K562 (cell line): Measurements from ENCODE around the gene KRTCAP2. TPM values are rescaled to one million over a fixed set of nuclear protein-coding genes. Genes with fewer than 3 reads are reported as not detected.

Experiments
- ATAC-seq: fragments of 200-7000 bp; cut with Tn5 transposase; 3 replicates; pipeline ENCODE4 v1.9.1; 2020; ENCODE audit warnings: moderate library complexity
- BruUV-seq: library from RNA; stranded (reverse); fragments of 400-500 nt; replicated peaks from 2 replicates; lab custom pipeline; 2021; lab: Mats Ljungman, UMichigan
- CTCF ChIA-PET: fragments of 300-600 bp; formaldehyde crosslinking; extraction: SDS; loops from one replicate; lab custom pipeline; 2021; ENCODE audit warnings: low intra/inter-chr PET ratio; lab: Yijun Ruan, JAX
- POLR2A ChIA-PET: fragments of 300-600, 350-650 bp; sonication (Branson Sonifier 250); formaldehyde crosslinking; extraction: SDS; loops from one replicate; lab custom pipeline; 2021; ENCODE audit warnings: antibody characterized with exemption, inconsistent platforms; lab: Yijun Ruan, JAX
- DNase-seq, 4 experiments: peaks; one replicate each; pipeline versions ENCODE4 v3.0.0 to v3.0.0-alpha.2; 2011 to 2018; ENCODE audit warnings: low spot score in 3 of 4, mixed read lengths in 3 of 4; ENCODE audit errors: extremely low read depth in 1 of 4
- FAIRE-seq: peaks from 2 replicates; lab custom pipeline; 2011; peaks lifted over from hg19 to GRCh38; lab: Jason Lieb, UNC
- H2AFZ ChIP-seq: 2 replicates; pipeline ENCODE4 v1.6.0; 2011; ENCODE audit warnings: low read depth, low read length, control low read depth, inconsistent platforms
- H3K27ac ChIP-seq: fragments of 200-600 bp; 3 replicates; pipeline ENCODE4 v1.8.0; 2011; ENCODE audit warnings: low read depth, mild to moderate bottlenecking, control low read depth, inconsistent platforms, low read length, moderate library complexity, mixed read lengths; ENCODE audit errors: extremely low read depth
- H3K27me3 ChIP-seq, 2 experiments: fragments of 300-600 bp in 1 of 2; 2 replicates in 1 of 2; 3 replicates in 1 of 2; pipeline versions ENCODE4 v1.6.0 to v1.8.0; 2011; ENCODE audit warnings: inconsistent platforms in 2 of 2, low read length in 2 of 2, mild to moderate bottlenecking in 1 of 2, mixed read lengths in 1 of 2, moderate library complexity in 1 of 2; ENCODE audit not compliant: control insufficient read depth in 2 of 2, insufficient read depth in 2 of 2
- H3K36me3 ChIP-seq: fragments of 300-600 bp; 3 replicates; pipeline ENCODE4 v1.8.0; 2011; ENCODE audit warnings: mild to moderate bottlenecking, low read length, inconsistent platforms; ENCODE audit not compliant: control insufficient read depth, insufficient read depth
- H3K4me1 ChIP-seq, 2 experiments: fragments of 200-600 bp in 1 of 2; replicated peaks in 1 of 2; 2 replicates in 1 of 2; 3 replicates in 1 of 2; pipeline versions ENCODE4 v1.5.1 to v1.8.0; 2011; ENCODE audit warnings: inconsistent platforms in 2 of 2, low read length in 2 of 2, mild to moderate bottlenecking in 1 of 2, mixed read lengths in 1 of 2, moderate library complexity in 1 of 2; ENCODE audit not compliant: control insufficient read depth in 2 of 2, insufficient read depth in 2 of 2
- H3K4me2 ChIP-seq: 2 replicates; pipeline ENCODE4 v1.6.1; 2011; ENCODE audit warnings: low read length, control low read depth, inconsistent platforms, mixed read lengths; ENCODE audit not compliant: insufficient read depth
- H3K4me3 ChIP-seq: fragments of 200-600 bp; sonication (generic), shearing (Covaris generic); 2 replicates; pipeline ENCODE4 v1.5.1; 2016; ENCODE audit warnings: control low read depth, inconsistent platforms
- H3K79me2 ChIP-seq: fragments of 200-600 bp; 3 replicates; pipeline ENCODE4 v1.8.0; 2011; ENCODE audit warnings: low read length, inconsistent platforms; ENCODE audit not compliant: control insufficient read depth, insufficient read depth
- H3K9ac ChIP-seq, 2 experiments: 2 replicates each; pipeline versions ENCODE4 v1.6.0 to v1.6.1; 2011; ENCODE audit warnings: low read depth in 2 of 2, low read length in 2 of 2, control low read depth in 1 of 2, inconsistent platforms in 1 of 2, mild to moderate bottlenecking in 1 of 2, mixed read lengths in 1 of 2; ENCODE audit not compliant: insufficient read depth in 1 of 2
- H3K9me1 ChIP-seq: one replicate; pipeline ENCODE4 v1.6.0; 2011; ENCODE audit warnings: inconsistent platforms, mild to moderate bottlenecking, low read length, moderate library complexity; ENCODE audit not compliant: control insufficient read depth, insufficient read depth
- H3K9me3 ChIP-seq: replicated peaks from 2 replicates; pipeline ENCODE4 v1.5.1; 2011; ENCODE audit warnings: low read depth, low read length, inconsistent platforms; ENCODE audit not compliant: control insufficient read depth, insufficient read depth
- H4K20me1 ChIP-seq: replicated peaks from 2 replicates; pipeline ENCODE4 v1.6.1; 2011; ENCODE audit warnings: low read length, inconsistent platforms, mixed read lengths; ENCODE audit not compliant: control insufficient read depth, insufficient read depth
- BCLAF1 ChIP-seq, 2 experiments: fragments of 450-650 bp in 1 of 2; IDR thresholded peaks; 2 replicates each; pipeline ENCODE4 v1.6.1; 2011 to 2017; ENCODE audit warnings: low read depth in 2 of 2, antibody characterized with exemption in 1 of 2, borderline replicate concordance in 1 of 2, low read length in 1 of 2, mild to moderate bottlenecking in 1 of 2, mixed read lengths in 1 of 2; ENCODE audit not compliant: control insufficient read depth in 1 of 2
- CC2D1A ChIP-seq: fragments of 450-650 bp; IDR thresholded peaks from 2 replicates; pipeline ENCODE4 v1.6.1; 2017; ENCODE audit warnings: mild to moderate bottlenecking
- CTCFL ChIP-seq: IDR thresholded peaks from 2 replicates; pipeline ENCODE4 v1.6.1; 2011; ENCODE audit warnings: borderline replicate concordance, low read depth, mild to moderate bottlenecking, moderate library complexity, low read length; ENCODE audit not compliant: insufficient read depth, poor library complexity, severe bottlenecking
- GTF3C2 ChIP-seq: IDR thresholded peaks from 3 replicates; pipeline ENCODE4 v1.6.1; 2011; ENCODE audit warnings: borderline replicate concordance, mild to moderate bottlenecking, moderate library complexity; ENCODE audit not compliant: insufficient read length; ENCODE audit errors: extremely low read depth
- MAFF ChIP-seq: IDR thresholded peaks from 2 replicates; pipeline ENCODE4 v1.6.1; 2012; ENCODE audit warnings: low read length, improper control_type of control experiment
- RBM25 ChIP-seq: fragments of 200-400 bp; formaldehyde crosslinking; IDR thresholded peaks from 2 replicates; pipeline ENCODE4 v1.6.1; 2018; ENCODE audit warnings: low read length, low read depth, moderate library complexity; ENCODE audit not compliant: severe bottlenecking
- SRSF3 ChIP-seq: fragments of 200-400 bp; formaldehyde crosslinking; IDR thresholded peaks from 2 replicates; pipeline ENCODE4 v1.6.1; 2016; ENCODE audit warnings: mild to moderate bottlenecking, low read length, moderate library complexity; ENCODE audit not compliant: insufficient read depth
- ZBTB17 ChIP-seq: fragments of 450-650 bp; formaldehyde crosslinking; IDR thresholded peaks from 2 replicates; pipeline ENCODE4 v1.4.0; 2020; ENCODE audit warnings: mild to moderate bottlenecking
- ZNF212 ChIP-seq: fragments of 450-650 bp; formaldehyde crosslinking; IDR thresholded peaks from 2 replicates; pipeline ENCODE4 v1.4.0; 2020; ENCODE audit warnings: mild to moderate bottlenecking
- ZNF57 ChIP-seq: fragments of 450-650 bp; formaldehyde crosslinking; IDR thresholded peaks from 2 replicates; pipeline ENCODE4 v1.4.0; 2020; ENCODE audit warnings: mild to moderate bottlenecking, moderate library complexity
- WGBS: fragments of 100-300 bp; shearing (Covaris generic); methylation state at CpG from one replicate; pipeline ENCODE4 v1.1.6; 2016; ENCODE audit warnings: low coverage, mixed read lengths; ENCODE audit not compliant: insufficient coverage; ENCODE audit errors: missing lambda C conversion rate; 5-methylcytosine and 5-hydroxymethylcytosine counted together
- in situ Hi-C: fragments of 300-500 bp; cut with MboI; formaldehyde crosslinking; loops from 4 replicates; pipeline ENCODE4 v1.15.0; 2018; ENCODE audit warnings: inconsistent platforms, mixed read lengths
- intact Hi-C: fragments of 100-400 bp; cut with micrococcal nuclease; formaldehyde crosslinking; loops from 2 replicates; pipeline ENCODE4 v1.14.2; 2022
- polyA plus RNA-seq, 8 experiments: library from polyadenylated mRNA; depleted of rRNA in 4 of 8; stranded (reverse) in 5 of 8; unstranded in 3 of 8; fragments of >200 nt; fragmentation: Nextera tagmentation in 2 of 8; fragmentation: Illumina TruSeq in 1 of 8; extraction: Ambion mirVana in 2 of 8; extraction: Trizol in 1 of 8; gene quantifications; 2 replicates each; pipeline versions ENCODE4 v1.2.1 to v1.2.3, GENCODE V29; 2011 to 2014; ENCODE audit warnings: inconsistent platforms in 1 of 8, missing spikeins in 1 of 8
- total RNA-seq, 7 experiments: library from RNA; depleted of rRNA in 6 of 7; stranded (reverse); fragments of >200 nt in 6 of 7; fragmentation: Illumina TruSeq in 2 of 7; extraction: Trizol in 2 of 7; gene quantifications; 2 replicates each; pipeline versions ENCODE4 v1.2.1 to v1.2.3, GENCODE V29; 2011 to 2021; ENCODE audit warnings: low replicate concordance in 1 of 7

Gene KRTCAP2
- total and polyA plus RNA-seq, 9 of the 15 experiments (the other 6 are each of a cell fraction or from before 2014, with no cell fraction given), result 126 to 436 (median 244) TPM

- no peaks in the 10 kb centered on the region for H3K9me1 ChIP-seq
- intact Hi-C loops, result loop anchor here (1.0 to 5.0 kb wide), 2 partner anchors 55 to 76 kb away; no protein-coding TSS in a partner anchor
- peaks cover 10 to 11% of the 10 kb centered on the region in 2 experiments; a peak in 4 of 5 replicates for H3K4me1 ChIP-seq
- no peaks in the 10 kb centered on the region for H3K9me3 ChIP-seq
- H3K4me3 ChIP-seq, result peak overlapping the region; percentile 13; the same call in 1 of the 2 replicates
- H3K79me2 ChIP-seq, result peaks cover 9% of the 10 kb centered on the region
- ATAC-seq, result peak; percentile 93
- in situ Hi-C loops, result loop anchor here (5.0 kb wide), 1 partner anchor 75 kb away; no protein-coding TSS in a partner anchor
- CTCF ChIA-PET, result interaction anchor here (0.5 to 4.4 kb wide), 7 partner anchors 47 to 421 kb away, joined by 3 to 59 read pairs (median 17); no protein-coding TSS in a partner anchor
- peak; percentile 96 for FAIRE-seq
- WGBS, result 14% methylated on average over 21 of the region's 28 CpGs
- peak; percentile 83 to 95 (median 86) for DNase-seq
- no TSS peak for BruUV-seq
- H2AFZ ChIP-seq, result peak overlapping the region; percentile 94
- no peaks in the 10 kb centered on the region for H4K20me1 ChIP-seq
- H3K36me3 ChIP-seq, result peaks cover 35% of the 10 kb centered on the region
- H3K9ac ChIP-seq, result peak overlapping the region; percentile 41 to 85; a peak in 3 of 4 replicates
- POLR2A ChIA-PET, result interaction anchor here (0.6 to 1.4 kb wide), 7 partner anchors 11 to 116 kb away, joined by 3 to 9 read pairs (median 4); partner anchors contain the start of gene ADAM15
- H3K27ac ChIP-seq, result no peak overlapping the region; the same call in 2 of the 3 replicates
- H3K4me2 ChIP-seq, result peak overlapping the region; percentile 87
- H3K27me3 ChIP-seq, result no peaks in the 10 kb centered on the region
- TF ChIP-seq GTF3C2 (no peak), BCLAF1 (IDR thresholded peaks at IDR 0.05; ENCODE audit: borderline replicate concordance in 1 of 2, control insufficient read depth in 1 of 2, low read depth in 2 of 2, low read length in 1 of 2) (no peak), SRSF3 (no peak), ZBTB17 (0 out of 2 replicates have a peak, but pooled peaks have one; percentile 43), CTCFL (peak; percentile 62), MAFF (no peak), CC2D1A (peak; percentile 90), ZNF57 (no peak), RBM25 (no peak), ZNF212 (no peak)
Measured at GRCh38 chr1:155167166-155168104, 5.7 kb downstream of the KRTCAP2 start.
